Keratinocyte (primary cell): ENCODE results near the gene DACH1. TPM values are rescaled to one million over a fixed set of nuclear protein-coding genes. Genes with fewer than 3 reads are reported as not detected.

ENCODE experiments used
- DNase-seq: peaks from one replicate; pipeline ENCODE4 v3.0.0-alpha.2; 2011; ENCODE audit warnings: low read depth, missing footprints, low spot score
- FAIRE-seq: peaks from 2 replicates; lab custom pipeline; 2011; peaks lifted over from hg19 to GRCh38; lab: Jason Lieb, UNC
- H2AFZ ChIP-seq: 2 replicates; pipeline ENCODE4 v1.6.0; 2012; ENCODE audit warnings: low read length, control low read depth, inconsistent platforms; ENCODE audit not compliant: control insufficient read depth
- H3K27ac ChIP-seq: 2 replicates; pipeline ENCODE4 v1.5.1; 2011; ENCODE audit warnings: low read length; ENCODE audit not compliant: control insufficient read depth, insufficient read depth
- H3K27me3 ChIP-seq: 3 replicates; pipeline ENCODE4 v1.6.0; 2011; ENCODE audit warnings: low read length; ENCODE audit not compliant: control insufficient read depth, insufficient read depth; ENCODE audit errors: extremely low read depth
- H3K36me3 ChIP-seq, 2 experiments: 2 replicates in 1 of 2; 3 replicates in 1 of 2; pipeline ENCODE4 v1.5.1; 2011; ENCODE audit warnings: low read length in 2 of 2, mild to moderate bottlenecking in 1 of 2; ENCODE audit not compliant: control insufficient read depth in 2 of 2, insufficient read depth in 2 of 2; ENCODE audit errors: extremely low read depth in 1 of 2
- H3K4me1 ChIP-seq: 3 replicates; pipeline ENCODE4 v1.5.1; 2011; ENCODE audit warnings: low read length; ENCODE audit not compliant: control insufficient read depth, insufficient read depth; ENCODE audit errors: extremely low read depth
- H3K4me2 ChIP-seq: 3 replicates; pipeline ENCODE4 v1.6.0; 2011; ENCODE audit warnings: low read depth, low read length; ENCODE audit not compliant: control insufficient read depth, insufficient read depth; ENCODE audit errors: extremely low read depth
- H3K4me3 ChIP-seq, 3 experiments: fragments of 200-600 bp in 1 of 3; sonication (generic) in 1 of 3; 2 replicates in 2 of 3; 3 replicates in 1 of 3; pipeline ENCODE4 v1.5.1; 2011 to 2016; ENCODE audit warnings: low read length in 3 of 3, mild to moderate bottlenecking in 3 of 3, control low read depth in 2 of 3, inconsistent platforms in 1 of 3, low read depth in 1 of 3, mixed read lengths in 1 of 3, mixed run types in 1 of 3, moderate library complexity in 1 of 3; ENCODE audit not compliant: control insufficient read depth in 2 of 3, insufficient read depth in 2 of 3; ENCODE audit errors: extremely low read depth in 1 of 3
- H3K79me2 ChIP-seq: 2 replicates; pipeline ENCODE4 v1.6.0; 2012; ENCODE audit warnings: low read length; ENCODE audit not compliant: control insufficient read depth, insufficient read depth
- H3K9ac ChIP-seq: 3 replicates; pipeline ENCODE4 v1.6.0; 2011; ENCODE audit warnings: low read length; ENCODE audit not compliant: control insufficient read depth, insufficient read depth; ENCODE audit errors: extremely low read depth
- H3K9me1 ChIP-seq: 3 replicates; pipeline ENCODE4 v1.6.0; 2011; ENCODE audit warnings: low read length; ENCODE audit not compliant: control insufficient read depth, insufficient read depth; ENCODE audit errors: extremely low read depth
- H3K9me3 ChIP-seq: 2 replicates; pipeline ENCODE4 v1.5.1; 2012; ENCODE audit warnings: low read depth, low read length; ENCODE audit not compliant: control insufficient read depth
- H4K20me1 ChIP-seq: 3 replicates; pipeline ENCODE4 v1.6.0; 2011; ENCODE audit warnings: low read length; ENCODE audit not compliant: control insufficient read depth, insufficient read depth; ENCODE audit errors: extremely low read depth
- CTCF ChIP-seq, 3 experiments: IDR thresholded peaks in 1 of 3; conservative IDR thresholded peaks in 1 of 3; optimal IDR thresholded peaks in 1 of 3; 2 replicates in 2 of 3; 3 replicates in 1 of 3; pipeline versions ENCODE3 to v1.5.1; 2011; ENCODE audit warnings: low read length in 3 of 3, mild to moderate bottlenecking in 3 of 3, moderate library complexity in 2 of 3, control low read depth in 1 of 3, inconsistent platforms in 1 of 3; ENCODE audit not compliant: insufficient read depth in 2 of 3; ENCODE audit errors: extremely low read depth in 1 of 3
- EZH2 ChIP-seq: IDR thresholded peaks from one replicate; pipeline ENCODE4 v1.6.1; 2012; ENCODE audit warnings: inconsistent platforms, mild to moderate bottlenecking, low read length, moderate library complexity
- dilution Hi-C: fragments of 300-500 bp; cut with MboI; formaldehyde crosslinking; loops from one replicate; pipeline ENCODE4 v1.7.0; 2020; ENCODE audit warnings: low sequenced_read_pairs; ENCODE audit not compliant: extremely low pct_ligation_motif_present
- polyA plus RNA-seq, 5 experiments: library from polyadenylated mRNA; depleted of rRNA in 3 of 5; stranded (reverse) in 3 of 5; stranded (forward) in 1 of 5; unstranded in 1 of 5; fragments of >200 nt; gene quantifications; 1 replicate in 1 of 5; 2 replicates in 3 of 5; 3 replicates in 1 of 5; pipeline versions ENCODE4 v1.2.1 to v1.2.3, GENCODE V29; 2011 to 2012; ENCODE audit warnings: missing spikeins in 2 of 5, low read depth in 1 of 5, low replicate concordance in 1 of 5

Gene DACH1
- polyA plus RNA-seq, 1 donor (not counting 4 experiments of a cell fraction or from before 2014, with no cell fraction given) = not detected

- TF ChIP-seq CTCF (optimal IDR thresholded peaks at IDR 0.05 in 1 of 3, IDR thresholded peaks at IDR 0.05 in 1 of 3, conservative IDR thresholded peaks at IDR 0.05 in 1 of 3; ENCODE audit: extremely low read depth in 1 of 3, insufficient read depth in 2 of 3, low read length in 3 of 3) (no peak), EZH2 (no peak)
- Histone ChIP-seq H3K27me3 (no peaks in the 10 kb centered on the region), H3K9me3 (no peaks in the 10 kb centered on the region), H3K9ac (no peak overlapping the region), H3K27ac (no peak overlapping the region), H3K36me3 (no peaks in the 10 kb centered on the region), H3K4me1 (no peaks in the 10 kb centered on the region), H3K9me1 (no peaks in the 10 kb centered on the region), H4K20me1 (no peaks in the 10 kb centered on the region), H3K4me3 (no peak overlapping the region), H3K4me2 (no peak overlapping the region), H2AFZ (no peak overlapping the region), H3K79me2 (no peaks in the 10 kb centered on the region)
- no peak for FAIRE-seq
- dilution Hi-C loops = no loop called here
- no peak for DNase-seq
These were observed 107.1 kb downstream of the DACH1 start for GRCh38 chr13:71759651-71760511.

DNA sequence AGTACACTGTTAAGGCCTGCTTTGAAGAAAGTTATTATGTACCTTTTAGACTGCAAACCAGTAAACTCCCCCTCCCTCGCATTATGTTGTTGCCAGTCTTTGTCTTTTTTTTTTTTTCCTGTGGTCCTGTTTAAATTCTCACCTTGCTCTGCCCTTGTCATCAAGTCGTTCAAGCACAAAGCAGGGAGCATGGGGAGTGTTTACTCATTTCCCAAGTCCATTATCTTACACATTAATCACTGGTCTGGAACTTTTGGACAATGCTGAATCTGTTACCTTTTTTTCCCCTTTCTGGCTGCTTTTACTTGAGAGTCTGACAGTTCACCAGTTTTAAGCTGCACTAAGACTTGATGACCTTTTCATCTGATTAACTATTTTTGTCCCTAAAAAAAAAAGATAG, 108.2 kb downstream of the DACH1 start:
- no peaks in the 10 kb centered on the region for H3K4me1 ChIP-seq
- H3K4me3 ChIP-seq = no peak overlapping the region
- no peaks in the 10 kb centered on the region for H3K79me2 ChIP-seq
- DNase-seq (no peak), FAIRE-seq (no peak)
- no peaks in the 10 kb centered on the region for H4K20me1 ChIP-seq
- H3K27me3 ChIP-seq = no peaks in the 10 kb centered on the region
- H2AFZ ChIP-seq = no peak overlapping the region
- TF ChIP-seq EZH2 (no peak), CTCF (optimal IDR thresholded peaks at IDR 0.05 in 1 of 3, IDR thresholded peaks at IDR 0.05 in 1 of 3, conservative IDR thresholded peaks at IDR 0.05 in 1 of 3; ENCODE audit: extremely low read depth in 1 of 3, insufficient read depth in 2 of 3, low read length in 3 of 3) (no peak)
- H3K9me3 ChIP-seq = no peaks in the 10 kb centered on the region
- dilution Hi-C loops = no loop called here
- no peak overlapping the region for H3K27ac ChIP-seq
- H3K9ac ChIP-seq = no peak overlapping the region
- H3K4me2 ChIP-seq = no peak overlapping the region
- no peaks in the 10 kb centered on the region for H3K36me3 ChIP-seq
- no peaks in the 10 kb centered on the region for H3K9me1 ChIP-seq
